Measurements from ENCODE around the gene CADM1. TPM values are rescaled to one million over a fixed set of nuclear protein-coding genes. Genes with fewer than 3 reads are reported as not detected.

The CADM1 gene
- total RNA-seq, 4 donors from 2014 or later = 10.6 to 15.7 (median 13.8) TPM

DNA sequence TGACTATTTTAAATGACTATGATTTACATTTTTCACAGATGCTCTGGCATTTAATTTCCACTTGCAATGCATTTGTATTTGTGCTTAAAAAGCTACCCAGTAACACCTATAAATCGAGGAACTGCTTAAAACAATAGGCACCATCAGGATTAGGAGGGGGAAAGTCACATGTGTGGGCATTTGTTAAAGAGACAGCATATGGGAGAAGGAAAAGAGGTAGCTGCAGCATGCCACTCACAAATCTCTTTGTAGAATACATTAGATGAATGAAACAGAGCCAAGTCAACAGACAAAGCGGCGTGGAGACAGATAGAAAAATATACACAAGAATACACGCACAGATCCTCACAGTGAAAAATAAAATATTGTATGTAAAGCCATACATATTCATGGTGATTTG lies 228.0 kb downstream of the CADM1 start:
- H3K36me3 ChIP-seq = no peaks in the 10 kb centered on the region
- DNase-seq (ENCODE audit: extremely low spot score) = no peak
- H3K4me1 ChIP-seq = peaks cover 0 to 8% (median 3%) of the 10 kb centered on the region in 4 donors
- H3K4me3 ChIP-seq = no peak overlapping the region
- H3K9me3 ChIP-seq = no peaks in the 10 kb centered on the region
- WGBS = 76% methylated on average over 4 of the region's 4 CpGs
- H3K27ac ChIP-seq (replicated peaks in 1 of 4) = no peak overlapping the region
- H3K27me3 ChIP-seq = no peaks in the 10 kb centered on the region
- intact Hi-C loops (cut with DNase I) = no loop called here
- TF ChIP-seq, protein P1, sequence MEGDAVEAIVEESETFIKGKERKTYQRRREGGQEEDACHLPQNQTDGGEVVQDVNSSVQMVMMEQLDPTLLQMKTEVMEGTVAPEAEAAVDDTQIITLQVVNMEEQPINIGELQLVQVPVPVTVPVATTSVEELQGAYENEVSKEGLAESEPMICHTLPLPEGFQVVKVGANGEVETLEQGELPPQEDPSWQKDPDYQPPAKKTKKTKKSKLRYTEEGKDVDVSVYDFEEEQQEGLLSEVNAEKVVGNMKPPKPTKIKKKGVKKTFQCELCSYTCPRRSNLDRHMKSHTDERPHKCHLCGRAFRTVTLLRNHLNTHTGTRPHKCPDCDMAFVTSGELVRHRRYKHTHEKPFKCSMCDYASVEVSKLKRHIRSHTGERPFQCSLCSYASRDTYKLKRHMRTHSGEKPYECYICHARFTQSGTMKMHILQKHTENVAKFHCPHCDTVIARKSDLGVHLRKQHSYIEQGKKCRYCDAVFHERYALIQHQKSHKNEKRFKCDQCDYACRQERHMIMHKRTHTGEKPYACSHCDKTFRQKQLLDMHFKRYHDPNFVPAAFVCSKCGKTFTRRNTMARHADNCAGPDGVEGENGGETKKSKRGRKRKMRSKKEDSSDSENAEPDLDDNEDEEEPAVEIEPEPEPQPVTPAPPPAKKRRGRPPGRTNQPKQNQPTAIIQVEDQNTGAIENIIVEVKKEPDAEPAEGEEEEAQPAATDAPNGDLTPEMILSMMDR (IDR thresholded peaks at IDR 0.05) = no peak
- no peak for TF ChIP-seq EP300 (IDR thresholded peaks at IDR 0.05)
- no peak for TF ChIP-seq POLR2AphosphoS5 (IDR thresholded peaks at IDR 0.05)
- TF ChIP-seq POLR2A (IDR thresholded peaks at IDR 0.05; ENCODE audit: low read depth) = no peak

DNA sequence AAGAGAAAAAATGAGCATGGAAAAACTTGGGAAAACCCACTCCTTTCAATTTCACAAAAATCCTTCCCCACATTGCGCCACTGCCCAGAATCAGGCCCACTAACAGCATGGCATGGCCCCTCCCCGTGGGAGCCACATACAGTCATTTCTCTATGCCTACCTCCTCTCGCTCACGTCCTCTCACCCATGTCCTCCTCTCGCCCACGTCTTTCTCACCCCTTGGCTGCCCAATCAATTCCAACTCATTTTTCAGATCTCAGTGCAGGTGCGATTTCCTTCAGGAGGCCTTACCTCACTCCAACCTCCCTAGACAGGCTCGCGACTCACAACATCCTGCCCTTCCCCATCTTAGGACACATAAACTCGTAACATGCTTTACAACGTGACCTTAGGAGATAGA lies 229.2 kb downstream of the CADM1 start:
- 92% methylated on average over 11 of the region's 11 CpGs for WGBS

DNA sequence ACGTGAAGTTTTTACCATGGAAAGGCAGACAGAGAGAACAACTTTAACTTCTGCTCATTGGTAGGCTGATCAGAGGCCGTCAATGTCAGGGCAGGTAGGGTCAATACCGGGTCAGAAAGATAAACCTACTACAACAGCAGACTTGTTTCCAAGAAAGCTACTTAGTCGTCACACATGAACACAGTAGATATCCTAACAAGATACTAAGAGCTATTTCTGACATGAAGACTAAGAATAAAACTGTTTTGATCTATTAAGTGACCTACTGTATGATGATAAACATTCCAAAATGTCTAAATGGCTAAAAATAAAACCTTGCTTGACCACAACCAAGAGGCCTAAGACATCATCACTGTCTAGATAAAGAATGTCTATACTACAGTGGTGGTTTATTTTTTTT lies 231.3 kb downstream of the CADM1 start:
- Histone ChIP-seq H3K9me3 (no peaks in the 10 kb centered on the region), H3K36me3 (no peaks in the 10 kb centered on the region), H3K27ac (replicated peaks in 1 of 4) (no peak overlapping the region), H3K4me1 (peaks cover 0 to 3% (median 0%) of the 10 kb centered on the region in 4 donors), H3K4me3 (no peak overlapping the region), H3K27me3 (no peaks in the 10 kb centered on the region)
- no peak for DNase-seq (ENCODE audit: extremely low spot score)
- WGBS = 85% methylated on average over 4 of the region's 4 CpGs
- TF ChIP-seq POLR2AphosphoS5 (IDR thresholded peaks at IDR 0.05) = no peak
- TF ChIP-seq, protein P1 (IDR thresholded peaks at IDR 0.05) = no peak
- no peak for TF ChIP-seq EP300 (IDR thresholded peaks at IDR 0.05)
- no peak for TF ChIP-seq POLR2A (IDR thresholded peaks at IDR 0.05; ENCODE audit: low read depth)
- intact Hi-C loops (cut with DNase I) = no loop called here

More for the DNA sequence above, 229.2 kb downstream of the CADM1 start:
- Histone ChIP-seq H3K27ac (replicated peaks in 1 of 4) (no peak overlapping the region), H3K4me3 (no peak overlapping the region), H3K36me3 (no peaks in the 10 kb centered on the region), H3K9me3 (no peaks in the 10 kb centered on the region), H3K4me1 (peaks cover 0 to under 1% (median under 1%) of the 10 kb centered on the region in 4 donors), H3K27me3 (no peaks in the 10 kb centered on the region)
- intact Hi-C loops (cut with DNase I) = no loop called here
- no peak for DNase-seq (ENCODE audit: extremely low spot score)
- TF ChIP-seq, protein P1 (IDR thresholded peaks at IDR 0.05) = no peak
- TF ChIP-seq POLR2A (IDR thresholded peaks at IDR 0.05; ENCODE audit: low read depth) = no peak
- no peak for TF ChIP-seq POLR2AphosphoS5 (IDR thresholded peaks at IDR 0.05)
- no peak for TF ChIP-seq EP300 (IDR thresholded peaks at IDR 0.05)

DNA sequence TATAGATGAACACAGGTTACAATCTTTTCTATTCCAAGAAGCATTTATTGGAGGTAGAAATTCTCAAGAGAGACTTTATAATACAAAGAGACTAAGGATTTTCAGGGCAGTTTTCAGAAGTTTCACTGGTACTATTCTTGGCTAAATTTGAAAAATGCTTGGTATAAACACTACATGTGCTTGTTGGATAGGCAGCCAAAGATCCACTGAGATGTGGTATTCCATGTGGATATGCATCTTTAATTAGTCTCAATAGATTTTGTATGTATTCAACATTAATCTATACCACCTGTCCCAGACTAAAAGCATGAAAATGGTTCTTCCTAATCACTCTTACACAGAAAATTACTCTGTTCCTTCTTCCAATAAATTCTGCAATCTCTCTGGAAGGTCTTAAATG lies 232.6 kb downstream of the CADM1 start:
- Histone ChIP-seq H3K4me3 (no peak overlapping the region), H3K27ac (replicated peaks in 1 of 4) (no peak overlapping the region), H3K9me3 (no peaks in the 10 kb centered on the region), H3K36me3 (no peaks in the 10 kb centered on the region), H3K27me3 (no peaks in the 10 kb centered on the region), H3K4me1 (peaks cover 0 to 4% (median 1%) of the 10 kb centered on the region in 4 donors)
- no peak for DNase-seq (ENCODE audit: extremely low spot score)
- TF ChIP-seq POLR2A (IDR thresholded peaks at IDR 0.05; ENCODE audit: low read depth) (no peak), EP300 (IDR thresholded peaks at IDR 0.05) (no peak), POLR2AphosphoS5 (IDR thresholded peaks at IDR 0.05) (no peak)
- TF ChIP-seq, protein P1 (IDR thresholded peaks at IDR 0.05) = no peak
- intact Hi-C loops (cut with DNase I) = no loop called here

Measured in esophagus muscularis mucosa (tissue), 4 donors.